ENCODE results near the gene PKM.
"Not testable (repeated sequence)": the region's sequence is repeated elsewhere in the genome, so short reads cannot be mapped to it uniquely, and the experiment has no call there.

The PKM gene

GRCh38 chr15:72174551-72175165 lies 56.3 kb downstream of the PKM start:
- DNase-seq: no peak

DNA sequence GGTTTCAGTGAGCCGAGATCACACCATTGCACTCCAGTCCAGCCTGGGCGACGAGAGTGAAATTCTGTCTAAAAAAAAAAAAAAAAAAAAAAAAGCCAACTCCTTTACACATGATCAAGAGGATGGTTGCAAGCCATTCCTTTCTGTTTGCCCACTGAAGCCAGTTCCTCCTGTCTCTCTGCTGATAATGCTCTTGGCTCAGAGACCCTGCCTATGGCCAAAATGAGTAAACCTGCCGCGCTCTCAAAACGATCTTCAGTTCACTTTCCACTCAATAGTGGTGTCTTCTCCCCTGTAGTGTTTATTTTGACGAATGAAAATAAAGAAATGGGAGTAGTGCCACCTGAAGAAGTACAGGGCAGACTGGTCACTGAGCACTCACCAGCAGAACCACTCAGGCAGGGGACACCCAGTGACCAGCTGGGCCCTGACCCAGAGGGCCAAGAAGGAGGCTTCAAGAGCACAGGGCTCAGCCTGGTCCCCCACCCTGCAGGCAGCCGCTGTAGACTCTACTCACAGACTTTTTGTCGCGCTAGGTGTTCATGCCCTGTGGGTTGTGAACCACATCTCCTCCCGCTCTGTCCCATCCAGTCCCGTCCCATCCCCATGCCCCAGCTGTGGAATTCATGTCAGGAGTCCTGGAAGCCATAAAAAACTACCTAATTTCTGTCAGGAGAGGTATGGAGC lies 57.0 kb downstream of the PKM start:
- DNase-seq: no peak

DNA sequence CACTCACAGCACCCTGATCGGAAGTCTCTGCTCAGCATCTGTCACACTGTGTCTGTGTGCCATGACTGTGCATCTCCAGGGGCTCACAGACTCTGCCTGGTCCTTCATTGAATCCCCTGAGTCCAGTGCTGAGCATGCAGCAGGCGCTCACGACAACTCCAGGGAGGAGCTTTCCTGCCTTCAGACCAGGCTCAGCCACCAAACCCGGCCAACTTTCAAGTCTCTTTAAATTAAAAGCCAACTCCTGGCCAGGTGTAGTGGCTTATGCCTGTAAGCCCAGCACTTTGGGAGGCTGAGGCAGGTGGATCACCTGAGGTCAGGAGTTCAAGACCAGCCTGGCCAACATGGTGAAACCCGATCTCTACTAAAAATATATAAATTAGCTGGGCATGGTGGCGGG lies 57.6 kb downstream of the PKM start:
- no peak for DNase-seq

DNA sequence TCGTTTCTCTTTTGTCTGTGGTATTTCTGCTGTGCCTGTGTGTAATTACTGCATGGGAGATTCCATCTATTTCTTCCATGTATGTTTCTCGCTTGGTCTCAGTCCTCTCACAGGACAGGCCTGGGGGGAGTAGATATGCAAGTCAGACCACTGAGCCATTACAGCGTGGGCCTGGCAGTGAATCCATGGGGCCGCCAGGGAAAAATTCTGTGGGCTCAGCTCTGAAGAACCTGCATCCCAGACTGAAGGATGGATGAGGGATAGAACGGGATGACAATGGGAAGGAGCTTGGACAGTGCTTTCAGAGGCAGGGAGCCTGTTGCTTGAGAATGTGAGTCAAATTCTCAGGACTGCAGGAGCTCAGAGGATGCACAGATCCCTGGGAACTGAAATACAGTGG lies 58.2 kb downstream of the PKM start:
- no peak for DNase-seq

DNA sequence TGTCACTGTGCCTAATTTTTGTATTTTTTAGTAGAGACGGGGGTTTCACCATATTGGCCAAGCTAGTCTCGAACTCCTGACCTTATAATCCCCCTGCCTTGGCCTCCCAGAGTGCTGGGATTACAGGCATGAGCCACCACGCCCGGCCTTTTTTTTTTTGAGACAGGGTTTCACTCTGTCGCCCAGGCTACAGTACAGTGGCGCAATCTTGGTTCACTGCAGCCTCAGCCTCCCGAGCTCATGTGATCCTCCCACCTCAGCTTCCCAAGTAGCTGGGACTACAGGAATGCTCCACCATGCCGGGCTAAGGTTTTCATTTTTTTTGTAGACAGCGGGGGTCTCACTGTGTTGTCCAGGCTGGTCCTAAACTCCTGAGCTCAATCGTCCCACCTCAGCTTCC lies 59.0 kb downstream of the PKM start:
- not testable (repeated sequence) for DNase-seq

DNA sequence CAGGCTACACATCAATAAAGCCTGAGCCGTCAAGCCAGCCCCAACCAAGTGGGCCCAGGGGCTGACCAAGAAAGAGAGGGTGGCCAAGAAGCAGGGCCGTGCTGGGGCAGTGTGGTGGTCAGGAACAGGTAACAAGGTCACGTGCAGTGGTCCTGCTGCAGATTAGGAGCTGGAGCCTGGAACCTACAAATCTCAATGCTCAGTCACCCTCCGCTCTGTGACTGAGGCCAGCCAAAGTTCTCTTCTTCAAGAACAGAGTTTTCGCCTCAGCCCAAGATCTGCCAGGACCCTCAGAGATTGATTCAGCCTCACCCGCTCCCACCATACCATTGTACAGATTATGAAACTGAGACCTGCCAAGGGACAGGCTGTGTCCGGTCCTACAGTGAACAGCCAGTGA lies 60.3 kb downstream of the PKM start:
- no peak for DNase-seq

DNA sequence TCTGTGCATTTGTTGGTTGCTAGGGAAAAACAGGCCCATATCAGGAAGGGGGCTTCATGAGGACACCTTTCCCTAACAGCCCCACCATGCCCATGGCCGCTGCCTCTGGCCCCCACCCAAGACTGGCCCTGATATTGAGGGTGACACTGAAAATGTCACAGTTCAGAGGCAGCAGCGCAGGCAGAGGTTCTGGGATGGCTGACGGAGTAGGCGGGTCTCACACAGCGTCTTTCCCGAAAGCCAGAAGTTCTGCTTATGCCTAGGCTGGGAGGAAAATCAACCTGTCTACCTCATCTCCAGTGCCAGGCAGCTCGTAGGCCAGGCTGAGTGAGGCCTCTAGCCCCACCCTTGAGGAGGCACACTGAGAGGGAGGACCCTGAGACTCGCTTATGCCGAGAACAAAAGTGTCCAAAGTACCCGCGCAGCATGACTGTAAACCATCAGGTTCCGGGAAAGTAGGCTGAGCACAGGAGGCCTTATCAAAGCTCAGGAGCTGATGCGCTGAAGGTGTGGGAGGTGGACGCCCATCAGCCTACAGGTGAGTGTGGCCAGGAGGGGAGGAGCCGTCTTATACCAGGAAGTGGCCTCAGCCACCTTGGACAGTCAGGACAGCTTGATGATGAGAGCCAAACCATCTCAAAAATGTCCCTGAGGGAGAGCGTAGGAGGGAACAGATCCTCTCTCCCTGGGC lies 60.9 kb downstream of the PKM start:
- DNase-seq: no peak

- no peak for DNase-seq
These were observed 61.6 kb downstream of the PKM start for GRCh38 chr15:72169236-72169920.

GRCh38 chr15:72168808-72169190 lies 62.2 kb downstream of the PKM start:
- no peak for DNase-seq

DNA sequence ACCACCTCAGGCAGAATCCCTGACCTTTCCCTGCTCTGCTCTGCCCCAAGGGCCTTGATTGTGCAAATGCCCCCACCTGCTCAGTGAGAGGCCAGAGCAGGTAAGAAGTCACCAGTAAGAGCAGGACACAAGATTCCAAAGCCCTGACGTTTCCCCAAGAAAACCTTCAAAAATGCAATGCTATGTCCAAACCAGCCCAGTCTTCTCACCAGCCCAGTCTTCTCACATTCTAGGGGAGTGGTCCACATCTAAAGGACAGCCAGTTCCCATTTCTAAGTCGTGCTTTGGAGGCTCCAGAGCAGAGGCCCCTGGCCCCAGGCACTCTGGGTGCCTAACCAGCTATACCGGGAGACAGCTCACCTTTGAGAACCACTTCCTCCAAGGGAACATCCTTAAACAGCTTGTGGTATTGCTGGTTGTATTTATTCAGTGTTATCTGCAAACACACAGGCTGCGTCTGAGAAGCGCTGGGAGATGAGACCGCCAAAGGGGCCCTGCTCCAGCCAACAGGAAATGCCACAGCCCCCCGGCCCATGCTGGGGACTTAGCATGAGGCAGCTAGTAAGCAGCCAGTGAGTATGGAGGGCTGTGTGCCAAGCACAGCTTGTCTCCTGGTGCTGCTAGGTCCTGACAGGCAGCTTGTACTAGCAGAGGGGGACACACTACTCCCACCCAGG lies 62.7 kb downstream of the PKM start:
- peak; percentile 46 for DNase-seq

- no peak for DNase-seq
These were observed 63.5 kb downstream of the PKM start for GRCh38 chr15:72167445-72167844.

GRCh38 chr15:72166716-72167417 lies 64.1 kb downstream of the PKM start:
- no peak for DNase-seq

- DNase-seq: no peak
These were observed 67.3 kb downstream of the PKM start for GRCh38 chr15:72163719-72164118.

DNA sequence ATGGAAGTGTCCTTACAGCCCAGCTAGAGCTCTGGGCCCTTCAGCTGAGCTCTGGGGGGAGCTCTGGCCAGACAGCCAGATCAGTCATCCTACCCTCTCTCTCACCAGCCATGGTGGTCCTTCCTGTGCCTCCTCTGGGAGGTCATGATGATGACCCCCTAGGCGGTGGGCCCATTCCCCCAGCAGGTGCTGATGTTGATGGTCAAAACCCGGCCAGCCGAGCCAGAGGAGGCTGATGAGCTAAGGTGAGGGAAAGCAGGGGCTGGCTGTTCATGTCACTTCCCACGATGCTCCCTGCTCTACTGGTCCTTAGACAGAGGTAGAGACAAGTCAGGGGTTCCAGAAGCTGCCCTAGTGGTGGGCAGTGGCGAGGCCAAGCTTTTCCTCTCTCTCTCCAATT lies 68.4 kb downstream of the PKM start:
- DNase-seq: no peak

DNA sequence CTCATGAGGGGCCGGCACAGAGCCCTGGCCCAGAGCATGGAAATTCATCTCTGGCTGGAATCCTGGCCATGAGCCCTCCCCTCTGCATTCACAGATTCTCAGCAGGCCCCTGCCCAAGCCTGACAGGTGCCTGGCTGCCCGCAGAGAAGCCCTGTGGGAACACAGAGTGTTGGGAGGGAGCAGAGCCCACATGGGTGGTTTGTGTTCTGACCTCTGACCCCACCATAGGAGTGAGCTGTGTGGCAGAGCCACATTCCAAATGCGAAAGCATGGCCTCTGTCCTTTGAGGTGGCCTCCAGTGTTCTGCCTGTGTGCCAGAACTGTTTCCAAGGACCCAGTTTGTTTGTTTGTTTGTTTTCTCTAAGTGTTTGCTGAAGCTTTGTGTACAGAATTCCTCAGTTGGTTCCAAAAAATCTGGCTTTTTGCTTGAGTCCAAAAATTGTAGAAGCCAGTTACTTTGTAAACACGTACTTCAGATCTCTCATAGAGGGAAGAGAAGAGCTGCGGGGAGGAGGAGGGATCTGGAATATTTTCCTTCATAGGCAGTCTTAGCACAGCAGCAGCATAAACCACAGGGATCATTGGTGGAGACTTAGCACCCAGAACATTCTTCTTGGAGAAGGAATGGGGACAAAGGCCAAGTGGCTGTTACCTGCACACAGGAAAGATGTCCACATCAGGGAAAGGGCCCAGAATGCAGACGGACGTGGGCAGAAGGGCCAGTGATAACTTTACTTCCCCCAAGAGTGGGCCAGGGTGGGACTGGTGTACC lies 69.4 kb downstream of the PKM start:
- no peak for DNase-seq

- no peak for DNase-seq
These were observed 70.2 kb downstream of the PKM start for GRCh38 chr15:72160696-72161245.

DNA sequence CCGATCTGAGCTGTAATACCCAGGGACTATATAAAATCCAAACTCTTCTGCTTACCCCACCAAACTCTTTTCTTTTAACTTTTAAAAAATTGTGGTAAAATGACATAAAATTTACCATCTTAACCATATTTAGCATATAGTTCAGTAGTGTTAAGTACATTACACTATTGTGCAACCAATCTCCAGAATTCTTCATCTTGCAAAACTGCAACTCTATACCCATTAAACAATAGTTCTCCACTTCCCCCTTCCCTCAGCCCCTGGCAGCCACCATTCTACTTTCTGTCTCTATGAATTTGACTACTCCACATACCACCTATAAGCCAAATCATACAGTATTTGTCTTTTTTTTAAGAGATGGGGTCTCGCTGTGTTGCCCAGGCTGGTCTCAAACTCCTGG lies 74.1 kb downstream of the PKM start:
- DNase-seq: no peak

DNA sequence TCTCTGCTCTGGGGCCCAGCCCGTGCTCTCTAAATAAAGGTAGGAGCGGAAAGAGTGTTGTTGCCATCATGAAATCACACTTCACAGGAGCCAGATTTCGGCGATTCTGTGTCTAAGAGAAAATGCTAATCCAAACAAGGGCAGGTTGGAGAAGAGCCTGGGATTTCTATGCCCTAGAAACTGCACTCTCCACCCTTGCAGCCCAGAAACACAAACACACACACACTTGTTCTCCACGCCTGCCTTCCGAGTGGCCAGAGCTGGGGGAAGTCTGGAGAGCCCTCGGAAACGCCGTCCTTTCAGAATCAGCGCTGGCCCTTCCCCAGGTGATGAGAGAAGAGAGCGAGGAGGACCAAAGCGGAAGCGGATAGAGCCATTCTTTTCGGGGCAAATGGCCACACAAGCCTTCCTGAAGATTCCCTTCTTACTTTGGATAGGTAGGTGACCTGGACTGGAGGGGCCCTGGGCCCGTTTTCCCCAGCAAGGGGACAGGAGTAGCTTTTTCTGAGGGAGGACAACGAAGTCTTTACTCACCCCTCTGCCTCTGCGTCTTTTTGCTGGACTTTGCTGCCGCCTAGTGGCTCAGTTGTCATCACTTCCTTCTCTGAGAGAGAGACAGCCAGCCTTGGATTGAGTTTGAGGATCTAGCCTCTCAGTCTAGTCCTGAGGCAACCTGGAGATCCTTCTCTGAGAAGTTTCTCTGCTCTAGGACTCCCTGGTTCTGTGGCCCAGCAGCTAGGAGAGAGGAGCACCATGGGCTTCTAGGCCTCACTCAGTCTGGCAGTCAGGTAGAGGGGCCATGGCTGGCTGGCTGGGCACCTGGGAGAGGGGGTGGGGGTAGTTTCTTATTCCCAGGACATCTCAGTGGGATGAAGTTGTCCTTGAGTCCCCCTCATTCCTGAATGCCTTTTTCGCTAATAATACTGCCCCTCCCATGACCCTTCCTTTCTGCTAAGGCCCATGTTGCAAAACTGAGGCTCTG lies 75.1 kb downstream of the PKM start:
- peak; percentile 87 for DNase-seq

DNA sequence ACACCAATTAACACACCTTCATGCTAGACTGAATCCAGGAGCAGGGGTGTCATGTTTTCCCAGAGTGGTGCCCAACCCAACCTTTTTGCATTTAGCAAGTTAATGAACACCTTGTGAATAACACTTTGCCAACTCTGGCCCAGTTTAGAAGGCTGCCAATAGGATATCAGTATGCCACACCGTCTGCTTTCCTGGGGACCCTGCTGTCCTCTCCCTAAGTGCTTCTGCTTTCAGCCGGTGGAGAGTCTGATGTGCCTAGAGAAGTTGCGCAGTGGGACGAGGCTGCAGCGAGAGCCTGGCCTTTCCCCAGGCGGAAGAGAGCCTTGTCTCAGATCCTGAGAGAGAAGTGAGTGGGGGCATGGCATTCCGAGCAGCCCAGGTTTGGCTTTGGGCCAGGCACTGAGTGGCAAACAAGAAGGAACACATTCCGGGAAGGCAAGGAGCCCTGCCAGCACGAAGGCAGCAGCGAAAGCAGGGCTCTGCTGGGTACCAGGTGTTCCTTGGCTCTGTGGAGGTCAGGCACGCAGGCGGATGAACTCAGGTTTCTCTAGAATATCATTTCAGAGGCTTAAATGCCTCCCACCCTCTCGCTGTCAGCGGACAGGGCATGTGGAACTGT lies 75.9 kb downstream of the PKM start:
- peak; percentile 70 for DNase-seq

DNA sequence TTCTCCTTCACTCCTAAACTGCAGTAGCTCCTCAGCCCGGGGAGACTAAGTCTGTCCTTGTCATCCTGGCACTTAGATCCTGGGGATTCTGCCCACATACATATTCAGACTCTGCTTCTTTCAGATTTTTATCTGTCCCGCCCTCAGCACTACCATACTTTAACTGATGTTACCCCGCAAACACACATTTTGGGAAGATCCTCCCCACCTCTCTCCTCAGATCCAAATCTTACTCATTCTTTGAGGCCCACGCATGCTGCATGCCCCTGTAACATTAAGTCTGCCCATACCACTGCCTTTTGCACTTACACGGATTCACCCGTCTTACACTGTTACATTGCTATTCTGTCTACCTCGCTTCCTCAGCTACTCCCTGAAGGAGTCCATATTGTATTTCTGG lies 76.7 kb downstream of the PKM start:
- DNase-seq: no peak
